ENCODE data around the gene VASN.
"Not testable (repeated sequence)": the region's sequence is repeated elsewhere in the genome, so short reads cannot be mapped to it uniquely, and the experiment has no call there.

VASN gene

GRCh38 chr16:4371357-4372000 lies at the start of gene VASN:
VASN (plus strand) TSS chr16:4371848; CDS start chr16:4380878, 9,030 bp downstream.
- DNase-seq = no peak

GRCh38 chr16:4322121-4323052 lies 49.3 kb upstream of the VASN start:
- no peak for DNase-seq

DNA sequence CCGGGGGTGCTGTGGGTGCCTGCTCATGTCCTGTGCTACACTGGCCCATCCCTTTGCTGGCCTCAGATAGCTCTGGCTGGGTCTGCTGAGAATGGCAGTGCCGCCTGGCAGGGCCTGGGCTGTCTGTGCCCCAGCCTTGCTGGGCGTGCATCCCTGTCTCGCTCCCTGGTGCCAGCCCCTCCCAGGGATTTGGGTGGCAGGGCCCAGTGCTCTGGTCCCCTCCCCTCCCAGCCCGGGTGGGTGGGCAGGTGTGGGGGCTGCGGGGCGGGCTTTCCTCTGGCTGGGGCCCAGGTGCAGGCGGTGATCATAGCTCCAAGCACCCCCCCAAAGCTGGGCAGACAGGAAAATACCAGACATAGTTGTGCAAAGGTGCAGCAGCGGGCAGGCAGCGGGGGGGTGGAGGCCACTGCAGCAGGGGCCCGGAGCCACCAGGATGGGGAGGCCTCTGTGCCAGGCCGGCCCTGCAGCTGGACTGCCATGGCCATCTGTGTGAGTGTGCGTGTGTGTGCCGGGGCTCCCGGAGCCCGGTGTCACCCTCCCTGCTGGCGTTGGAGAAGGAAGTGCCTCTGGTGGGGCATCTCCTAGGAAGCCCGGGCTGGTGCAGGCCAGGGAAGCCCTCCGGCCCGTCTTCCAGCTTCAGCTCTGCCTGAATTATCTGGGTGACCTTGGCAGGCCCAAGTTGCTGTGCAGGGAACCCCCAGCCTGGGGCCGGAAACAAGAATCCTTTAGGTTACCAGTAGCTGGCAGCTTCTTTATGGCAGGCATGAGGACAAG lies 48.4 kb upstream of the VASN start:
- DNase-seq = no peak

GRCh38 chr16:4323845-4324488 lies 47.7 kb upstream of the VASN start:
- DNase-seq = no peak

DNA sequence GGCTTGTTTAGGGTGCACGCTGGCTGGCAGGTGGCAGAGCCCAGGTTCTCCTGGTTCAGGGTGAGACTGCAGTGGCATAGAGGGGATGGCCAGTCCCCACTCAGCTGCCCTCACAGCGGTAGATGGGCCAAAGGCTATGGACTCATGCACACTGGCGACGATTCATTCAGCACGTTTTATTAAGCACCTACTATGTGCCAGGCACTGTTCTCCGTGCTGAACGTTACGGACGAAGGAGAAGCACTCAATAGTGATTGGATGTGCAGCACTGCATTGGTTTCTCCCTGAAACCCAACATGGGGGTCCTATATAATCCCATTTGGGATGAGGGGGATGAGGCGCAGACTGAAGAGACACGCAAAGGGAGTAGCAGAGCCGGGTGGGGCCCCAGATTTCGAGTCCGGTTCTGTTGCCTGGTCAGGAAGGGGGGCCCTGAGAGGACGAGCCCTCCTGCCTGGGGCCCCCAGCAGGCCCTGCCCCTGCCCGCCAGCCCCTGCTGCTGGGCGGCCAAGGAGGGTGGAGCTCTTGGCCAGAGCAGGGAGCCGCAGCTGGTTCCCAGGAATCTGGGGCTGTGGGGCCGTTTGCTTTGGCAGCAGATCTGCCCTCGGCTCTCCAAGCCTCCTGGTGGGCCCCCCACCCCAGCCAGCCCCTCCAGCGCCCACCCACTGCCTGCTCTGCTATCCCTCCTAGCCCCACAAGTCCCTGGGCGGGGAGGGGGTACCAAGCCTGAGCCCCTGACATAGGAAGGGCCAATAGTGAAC lies 47.0 kb upstream of the VASN start:
- DNase-seq = no peak

- DNase-seq = no peak
Observed at GRCh38 chr16:4325253-4325758, 46.3 kb upstream of the VASN start.

DNA sequence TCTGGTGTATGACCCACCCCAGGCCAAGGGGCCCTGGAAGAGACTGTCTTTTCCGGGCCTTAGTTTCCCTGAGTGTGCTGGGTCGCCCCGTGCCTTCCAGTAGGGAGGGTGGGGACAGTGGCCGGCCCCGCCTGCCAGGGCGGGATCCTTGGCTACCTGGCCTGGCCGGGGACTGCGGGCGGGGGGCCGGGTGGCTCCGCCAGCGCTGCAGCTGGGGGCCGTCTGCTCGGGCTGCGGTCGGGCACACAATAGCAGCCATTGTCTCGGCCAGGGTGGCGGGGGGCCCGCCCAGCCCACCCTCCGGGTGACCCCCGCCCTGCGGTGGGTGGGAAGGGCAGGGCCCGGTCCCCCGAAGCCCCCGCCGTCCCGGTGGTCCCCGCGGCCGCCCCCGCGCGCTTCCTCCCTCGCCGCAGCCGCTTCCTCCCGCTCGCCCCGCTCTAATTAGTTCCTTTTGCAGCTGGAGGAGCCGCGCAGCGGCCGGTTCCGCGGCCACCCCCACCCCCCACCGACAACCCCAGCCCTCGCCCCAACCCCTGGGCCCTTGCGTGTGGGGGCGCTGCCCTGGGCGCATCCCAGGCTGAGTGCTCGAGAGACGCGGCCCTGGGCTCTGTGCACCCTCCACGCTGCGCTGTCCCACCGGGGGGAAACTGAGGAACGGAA lies 44.1 kb upstream of the VASN start:
- no peak for DNase-seq

GRCh38 chr16:4328046-4328781 lies 43.4 kb upstream of the VASN start:
- DNase-seq = no peak

- no peak for DNase-seq
Observed at GRCh38 chr16:4328782-4329775, 42.6 kb upstream of the VASN start.

DNA sequence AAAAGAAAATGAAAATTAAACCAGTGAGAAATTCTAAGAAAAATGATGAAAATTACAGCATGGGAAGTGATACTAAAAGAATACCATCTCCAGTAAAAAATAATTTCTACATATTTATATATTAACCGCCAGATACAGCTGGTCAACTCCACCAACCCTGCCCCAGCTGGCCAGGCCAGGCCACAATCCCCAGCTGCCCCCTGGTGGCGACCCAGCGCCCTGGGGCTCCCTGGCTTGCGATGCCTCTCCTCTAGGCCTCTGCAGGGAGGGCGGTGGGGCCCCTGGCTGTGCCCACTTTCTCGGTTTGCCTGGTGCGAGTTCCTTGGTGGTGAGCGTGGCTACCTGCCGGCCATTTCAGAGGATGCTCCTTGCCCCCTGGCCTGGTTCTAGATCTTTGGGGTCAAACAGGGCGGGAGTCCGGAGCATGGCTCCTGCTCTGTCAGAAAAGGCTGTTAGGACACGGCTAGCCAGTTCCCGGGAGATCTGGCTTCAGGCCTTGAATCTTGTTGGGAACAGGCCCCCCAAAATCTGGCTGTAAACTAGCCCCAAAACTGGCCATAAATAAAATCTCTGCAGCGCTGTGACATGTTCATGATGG lies 41.3 kb upstream of the VASN start:
- DNase-seq = no peak

GRCh38 chr16:4332083-4332482 lies 39.6 kb upstream of the VASN start:
- no peak for DNase-seq

DNA sequence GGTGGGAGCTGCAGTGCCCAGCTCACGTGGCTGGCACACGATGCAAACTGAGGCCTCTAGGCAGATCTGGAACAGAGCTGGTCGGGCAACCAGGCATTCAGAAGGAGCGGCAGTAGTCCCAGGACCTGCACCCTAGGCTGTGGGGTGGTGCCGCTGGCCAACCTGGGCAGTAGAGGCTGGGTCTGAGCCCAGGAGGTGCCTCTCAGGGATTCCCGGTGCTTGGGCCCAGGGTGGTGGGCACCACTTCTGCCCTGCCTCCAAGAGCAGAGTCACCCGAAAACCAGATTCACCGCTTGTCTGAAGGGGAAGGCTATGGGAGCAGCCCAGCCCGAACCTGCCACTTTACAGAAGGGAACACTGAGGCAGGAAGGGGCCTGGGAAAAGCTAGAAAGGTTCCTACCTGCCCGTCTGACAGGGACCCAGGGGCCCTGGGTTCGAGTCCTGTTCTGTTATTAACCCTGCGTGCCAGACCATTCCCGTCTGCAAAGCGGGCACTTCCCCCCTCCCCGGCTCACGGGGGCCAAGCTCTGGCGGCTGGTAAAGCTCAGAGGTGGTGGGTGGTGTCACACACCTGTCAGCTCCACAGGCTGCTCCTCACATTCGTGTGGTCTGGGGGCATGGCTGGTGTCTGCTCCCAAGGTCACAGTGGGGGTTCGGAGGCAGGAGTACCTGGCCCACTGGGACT lies 38.9 kb upstream of the VASN start:
- DNase-seq = no peak

DNA sequence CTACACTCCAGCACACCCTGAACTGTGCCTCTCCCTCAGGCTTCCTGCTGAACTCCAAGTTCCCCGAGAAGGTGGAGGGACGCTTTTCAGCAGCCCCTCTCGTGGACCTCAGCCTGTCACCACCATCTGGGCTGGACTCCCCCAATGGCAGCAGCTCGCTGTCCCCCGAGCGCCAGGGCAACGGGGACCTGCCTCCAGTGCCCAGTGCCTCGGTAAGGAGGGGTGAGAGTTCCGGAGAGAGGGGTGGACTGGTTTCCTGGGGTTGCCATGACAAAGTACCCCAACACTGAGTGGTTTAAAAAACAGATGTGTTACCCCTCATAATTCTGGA lies 38.4 kb upstream of the VASN start:
- DNase-seq = no peak

GRCh38 chr16:4333714-4334113 lies 37.9 kb upstream of the VASN start:
- not testable (repeated sequence) for DNase-seq

- DNase-seq = no peak
Observed at GRCh38 chr16:4334724-4335495, 36.7 kb upstream of the VASN start.

- no peak for DNase-seq
Observed at GRCh38 chr16:4336701-4337539, 34.7 kb upstream of the VASN start.

Measured in NCI-H2029 treated with DMSO at 0.1 percent for 48 hours (cell line).